Vagina (tissue), 2 donors: ENCODE data around the gene FAM25A. TPM values are rescaled to one million over a fixed set of nuclear protein-coding genes. Genes with fewer than 3 reads are reported as not detected.
A peak's percentile ranks its signal among the peaks of the same experiment; 100 is the strongest.
"Not testable (repeated sequence)": the region's sequence is repeated elsewhere in the genome, so short reads cannot be mapped to it uniquely, and the experiment has no call there.

Source experiments
- DNase-seq, 2 donors: peaks; one replicate each; pipeline ENCODE4 v3.0.0-alpha.2; 2017; ENCODE audit errors: extremely low spot score in 2 of 2
- H3K27ac ChIP-seq: fragments of 200-600 bp; sonication (generic); one replicate; pipeline ENCODE4 v1.5.1; 2019
- H3K27me3 ChIP-seq: fragments of 200-600 bp; sonication (generic); one replicate; pipeline ENCODE4 v1.5.1; 2019
- H3K36me3 ChIP-seq, 2 donors: fragments of 200-600 bp; sonication (generic); one replicate each; pipeline ENCODE4 v1.5.1; 2017 to 2019
- H3K4me1 ChIP-seq: fragments of 200-600 bp; sonication (generic); one replicate; pipeline ENCODE4 v1.5.1; 2019
- H3K4me3 ChIP-seq, 2 donors: fragments of 200-600 bp; sonication (generic); 1 replicate in 1 of 2; 2 replicates in 1 of 2; pipeline ENCODE4 v1.5.1; 2016 to 2019
- H3K9me3 ChIP-seq: fragments of 200-600 bp; sonication (generic); one replicate; pipeline ENCODE4 v1.5.1; 2019
- intact Hi-C: fragments of 100-400 bp; cut with DNase I; formaldehyde crosslinking; loops from one replicate; pipeline ENCODE4 v1.15.1; 2023
- total RNA-seq: library from RNA; depleted of rRNA; stranded (reverse); fragments of >200 nt; gene quantifications from one replicate; pipeline ENCODE4 v1.2.3, GENCODE V29; 2016

FAM25A gene
- total RNA-seq, 1 donor from 2014 or later: 40.0 TPM

GRCh38 chr10:87009134-87009696 lies 10.9 kb upstream of the FAM25A start:
- H3K9me3 ChIP-seq, H3K4me1 ChIP-seq, H3K27me3 ChIP-seq, DNase-seq, H3K36me3 ChIP-seq, intact Hi-C loops, H3K27ac ChIP-seq, H3K4me3 ChIP-seq: not testable (repeated sequence)

DNA sequence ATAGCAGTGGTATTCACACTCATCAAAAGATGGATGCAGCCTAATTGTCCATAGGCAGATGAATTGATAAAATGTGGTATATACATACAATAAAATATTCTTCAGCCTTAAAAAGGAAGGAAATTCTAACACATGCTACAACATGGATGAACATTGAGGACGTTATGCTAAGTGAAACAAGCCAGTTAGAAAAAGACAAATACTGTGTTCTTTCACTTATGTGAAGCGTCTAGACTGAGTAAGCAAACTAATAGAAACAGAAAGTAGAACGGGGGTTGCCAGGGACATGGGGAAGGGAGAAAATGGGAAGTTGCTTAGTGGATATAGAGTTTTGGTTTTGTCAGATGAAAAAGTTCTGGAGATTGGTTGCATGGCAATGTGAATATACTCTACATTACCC lies 6.6 kb upstream of the FAM25A start:
- intact Hi-C loops: not testable (repeated sequence)

DNA sequence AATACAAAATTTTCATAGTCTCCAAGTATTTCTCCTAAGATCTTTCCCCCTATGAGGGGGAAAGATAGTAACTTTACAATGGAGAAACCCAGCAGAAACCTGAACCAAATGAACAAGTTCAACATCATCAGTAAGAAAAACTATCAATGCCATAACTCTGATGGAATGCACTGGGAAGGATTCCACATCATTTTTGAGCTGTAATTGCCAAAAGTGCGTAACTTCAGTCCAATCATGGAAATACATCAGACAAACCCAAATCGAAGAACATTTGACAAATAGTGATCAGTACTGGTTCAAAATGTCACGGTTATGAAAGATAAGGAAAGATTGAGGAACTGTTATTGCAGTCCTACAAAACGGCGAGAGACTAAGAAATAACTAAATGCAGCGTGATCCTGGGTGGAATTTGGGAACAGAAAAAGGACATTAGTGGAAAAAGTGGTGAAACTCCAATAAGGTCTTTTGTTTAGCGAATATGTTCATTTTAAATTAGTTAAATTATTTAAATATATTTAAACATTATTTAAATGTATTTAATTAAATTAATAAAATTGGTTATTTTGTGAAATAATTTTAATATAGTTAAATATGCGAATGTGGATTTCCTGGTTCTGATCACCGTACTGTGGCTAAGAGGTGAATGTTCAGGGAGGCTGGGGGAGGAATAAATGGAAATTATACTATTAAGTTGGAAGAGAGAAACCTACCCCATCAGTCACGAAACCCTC lies 4.9 kb upstream of the FAM25A start:
- H3K27ac ChIP-seq, H3K36me3 ChIP-seq, DNase-seq, H3K4me1 ChIP-seq, intact Hi-C loops, H3K27me3 ChIP-seq, H3K9me3 ChIP-seq, H3K4me3 ChIP-seq: not testable (repeated sequence)

More for the DNA sequence above, 6.6 kb upstream of the FAM25A start:
- H3K27me3 ChIP-seq, H3K27ac ChIP-seq, H3K36me3 ChIP-seq, DNase-seq, H3K4me1 ChIP-seq, H3K9me3 ChIP-seq, H3K4me3 ChIP-seq: not testable (repeated sequence)

- H3K9me3 ChIP-seq, DNase-seq, H3K36me3 ChIP-seq, H3K27me3 ChIP-seq, intact Hi-C loops, H3K27ac ChIP-seq, H3K4me3 ChIP-seq, H3K4me1 ChIP-seq: not testable (repeated sequence)
Observed at GRCh38 chr10:87018127-87018526, 2.0 kb upstream of the FAM25A start.

- H3K27ac ChIP-seq, intact Hi-C loops: not testable (repeated sequence)
Observed at GRCh38 chr10:87019066-87019465, 1.0 kb upstream of the FAM25A start.

DNA sequence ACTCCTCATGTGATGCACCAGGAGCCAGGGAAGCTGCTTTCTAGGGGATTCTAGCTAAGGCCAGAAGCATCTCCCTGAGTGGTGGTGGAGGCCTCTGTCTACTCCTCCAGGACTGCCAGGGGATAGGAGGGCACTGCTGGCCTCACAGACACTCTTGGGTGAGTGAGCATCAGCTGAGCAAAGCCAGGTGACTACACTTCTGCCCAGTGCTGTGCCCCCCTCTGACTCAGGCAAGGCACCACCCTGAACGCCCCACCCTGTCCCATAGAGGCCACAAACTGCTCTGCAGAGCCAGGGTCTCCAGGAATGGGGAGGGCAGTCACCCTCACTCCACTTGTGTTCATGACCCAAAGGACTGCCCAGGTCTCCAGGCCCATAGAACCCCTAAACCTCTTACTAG lies 590 bp upstream of the FAM25A start:
- intact Hi-C loops, H3K9me3 ChIP-seq, H3K4me1 ChIP-seq, H3K4me3 ChIP-seq, DNase-seq, H3K27me3 ChIP-seq, H3K36me3 ChIP-seq: not testable (repeated sequence)
- H3K27ac ChIP-seq: peak overlapping the region; percentile 59

More at GRCh38 chr10:87019066-87019465, 1.0 kb upstream of the FAM25A start:
- not testable (repeated sequence) for H3K36me3 ChIP-seq, DNase-seq, H3K4me1 ChIP-seq, H3K4me3 ChIP-seq, H3K27me3 ChIP-seq, H3K9me3 ChIP-seq

DNA sequence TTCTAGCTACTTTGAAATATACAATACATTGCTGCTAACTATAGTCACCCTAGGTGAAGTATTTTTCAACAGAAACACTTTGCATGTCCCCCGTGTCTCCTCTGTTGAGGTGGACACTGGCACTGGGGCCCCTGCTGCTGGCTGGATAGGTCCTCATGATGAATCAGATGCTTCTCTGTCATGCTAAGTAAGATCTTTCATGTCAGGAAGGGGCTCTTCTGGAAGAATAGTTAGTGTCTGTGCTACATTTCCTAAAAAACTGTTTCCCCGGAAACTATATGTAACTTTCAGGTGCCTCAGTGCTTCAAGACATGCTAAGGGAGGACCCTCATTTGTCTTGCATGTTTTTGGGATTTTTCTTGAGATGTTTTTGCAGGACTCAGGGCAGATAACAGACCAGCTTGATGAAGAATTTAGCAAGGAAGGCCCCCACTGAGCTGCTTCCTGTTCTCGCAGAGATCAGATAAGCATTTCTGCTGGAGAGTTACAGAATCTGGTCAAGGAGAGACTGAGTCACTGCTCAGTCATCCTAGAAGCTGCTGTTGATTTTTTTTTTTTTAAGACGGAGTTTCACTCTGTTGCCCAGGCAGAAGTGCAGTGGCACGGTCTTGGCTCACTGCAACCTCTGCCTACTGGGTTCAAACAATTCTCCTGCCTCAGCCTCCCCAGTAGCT lies 5.3 kb downstream of the FAM25A start:
- H3K27ac ChIP-seq, H3K9me3 ChIP-seq, intact Hi-C loops, H3K27me3 ChIP-seq, H3K36me3 ChIP-seq, H3K4me3 ChIP-seq, DNase-seq, H3K4me1 ChIP-seq: not testable (repeated sequence)

DNA sequence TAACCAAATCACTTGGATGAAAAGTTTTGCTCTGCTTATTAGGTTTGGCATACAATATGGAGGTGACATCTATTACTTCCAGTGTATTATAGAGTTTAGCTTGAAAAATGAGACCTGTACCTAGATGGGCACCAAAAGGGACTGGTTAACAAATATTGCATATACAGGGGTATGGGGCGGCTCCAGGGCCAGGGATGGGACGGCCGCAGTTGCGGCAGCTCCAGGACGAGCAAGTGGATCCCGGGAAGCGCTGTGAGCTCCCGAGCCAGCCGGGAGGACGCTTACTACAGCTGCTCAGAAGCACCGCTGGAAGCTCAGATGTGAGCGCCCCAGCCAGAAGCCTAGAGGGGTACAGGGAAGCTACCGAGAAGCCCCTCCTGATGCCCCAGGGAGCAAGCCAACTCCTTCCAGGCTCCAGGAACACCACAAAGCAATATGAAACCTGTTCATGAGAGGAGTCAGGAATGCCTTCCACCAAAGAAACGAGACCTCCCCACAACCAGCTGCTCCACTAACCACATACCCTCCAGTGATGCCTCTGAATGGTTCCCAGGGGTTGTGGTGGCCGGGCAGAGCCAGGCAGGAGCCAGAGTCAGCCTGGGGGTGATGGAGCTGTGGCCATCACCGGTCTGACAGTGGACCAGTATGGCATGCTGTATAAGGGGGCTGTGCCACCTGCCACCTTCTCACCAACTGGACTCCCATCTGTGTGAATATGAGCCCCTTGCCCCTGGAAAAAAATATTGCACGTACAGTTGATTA lies 6.8 kb downstream of the FAM25A start:
- H3K9me3 ChIP-seq, H3K27ac ChIP-seq, H3K4me3 ChIP-seq, DNase-seq, H3K4me1 ChIP-seq, H3K36me3 ChIP-seq, H3K27me3 ChIP-seq, intact Hi-C loops: not testable (repeated sequence)

GRCh38 chr10:87030419-87030818 lies 10.3 kb downstream of the FAM25A start:
- intact Hi-C loops, H3K27ac ChIP-seq, H3K4me1 ChIP-seq, H3K27me3 ChIP-seq, H3K9me3 ChIP-seq, H3K4me3 ChIP-seq, H3K36me3 ChIP-seq, DNase-seq: not testable (repeated sequence)
